ENCODE results near the gene AP3S1.

AP3S1 gene

DNA sequence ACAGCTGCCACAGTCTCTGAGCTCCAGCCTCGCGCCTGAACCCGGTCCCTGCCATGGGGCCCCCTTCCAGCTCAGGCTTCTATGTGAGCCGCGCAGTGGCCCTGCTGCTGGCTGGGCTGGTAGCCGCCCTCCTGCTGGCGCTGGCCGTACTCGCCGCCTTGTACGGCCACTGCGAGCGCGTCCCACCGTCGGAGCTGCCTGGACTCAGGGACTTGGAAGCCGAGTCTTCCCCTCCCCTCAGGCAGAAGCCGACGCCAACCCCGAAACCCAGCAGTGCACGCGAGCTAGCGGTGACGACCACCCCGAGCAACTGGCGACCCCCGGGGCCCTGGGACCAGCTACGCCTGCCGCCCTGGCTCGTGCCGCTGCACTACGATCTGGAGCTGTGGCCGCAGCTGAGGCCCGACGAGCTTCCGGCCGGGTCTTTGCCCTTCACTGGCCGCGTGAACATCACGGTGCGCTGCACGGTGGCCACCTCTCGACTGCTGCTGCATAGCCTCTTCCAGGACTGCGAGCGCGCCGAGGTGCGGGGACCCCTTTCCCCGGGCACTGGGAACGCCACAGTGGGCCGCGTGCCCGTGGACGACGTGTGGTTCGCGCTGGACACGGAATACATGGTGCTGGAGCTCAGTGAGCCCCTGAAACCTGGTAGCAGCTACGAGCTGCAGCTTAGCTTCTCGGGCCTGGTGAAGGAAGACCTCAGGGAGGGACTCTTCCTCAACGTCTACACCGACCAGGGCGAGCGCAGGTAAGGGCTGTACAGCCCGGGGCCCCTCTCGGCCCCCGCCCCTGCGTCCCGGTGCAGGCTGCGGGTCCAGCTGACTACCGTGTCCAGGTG lies 121.0 kb downstream of the AP3S1 start:
- DNase-seq (ENCODE audit: low read depth in 1 of 2, low spot score in 1 of 2), result no peak
- no peak for TF ChIP-seq JUND (IDR thresholded peaks at IDR 0.05; ENCODE audit: low read depth)
- in situ Hi-C loops (cut with HindIII; ENCODE audit: low pct_unique_long_range_greater_than_20kb, low sequenced_read_pairs), result no loop called here

DNA sequence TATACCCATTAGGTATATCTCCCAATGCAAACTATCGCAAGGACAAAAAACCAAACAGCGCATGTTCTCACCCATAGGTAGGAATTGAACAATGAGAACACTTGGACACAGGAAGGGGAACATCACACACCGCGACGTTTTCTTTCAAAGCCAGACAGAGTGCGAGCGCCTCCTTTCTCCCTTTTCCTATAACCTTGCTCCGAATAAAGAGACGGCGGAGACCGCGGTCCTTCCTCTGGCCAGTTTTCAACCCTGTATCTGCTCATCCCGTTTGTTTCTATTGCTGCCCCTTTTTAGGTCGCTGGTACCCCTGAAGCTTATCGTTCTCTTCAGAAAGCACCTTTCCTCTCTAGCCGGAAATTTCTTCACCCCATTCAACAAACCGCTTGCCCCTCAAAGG lies 121.8 kb downstream of the AP3S1 start:
- DNase-seq (ENCODE audit: low read depth in 1 of 2, low spot score in 1 of 2), result no peak
- TF ChIP-seq JUND (IDR thresholded peaks at IDR 0.05; ENCODE audit: low read depth), result no peak
- in situ Hi-C loops (cut with HindIII; ENCODE audit: low pct_unique_long_range_greater_than_20kb, low sequenced_read_pairs), result no loop called here

Data from T47D (cell line).